Lung (tissue), 12 donors: Measurements from ENCODE around the gene CSTPP1. TPM values are rescaled to one million over a fixed set of nuclear protein-coding genes. Genes with fewer than 3 reads are reported as not detected.

ENCODE experiments used
- ATAC-seq: fragments of 200-7000 bp; cut with Tn5 transposase; one replicate; pipeline ENCODE4 v1.9.1; 2020; ENCODE audit warnings: moderate number of reproducible peaks; ENCODE audit not compliant: insufficient read depth, low FRiP score
- DNase-seq, 3 donors: peaks; one replicate each; pipeline ENCODE4 v3.0.0-alpha.2; 2013 to 2017
- H3K27ac ChIP-seq, 2 donors: one replicate each; pipeline ENCODE4 v1.5.1; 2013; ENCODE audit warnings: mild to moderate bottlenecking in 2 of 2, moderate library complexity in 2 of 2, control low read depth in 1 of 2, inconsistent platforms in 1 of 2, low read depth in 1 of 2, low read length in 1 of 2
- H3K27me3 ChIP-seq, 3 donors: one replicate each; pipeline ENCODE4 v1.5.1; 2013; ENCODE audit warnings: low read length in 2 of 3; ENCODE audit not compliant: control insufficient read depth in 3 of 3, insufficient read depth in 3 of 3
- H3K36me3 ChIP-seq, 4 donors: one replicate each; pipeline ENCODE4 v1.5.1; 2013; ENCODE audit warnings: low read length in 4 of 4, mild to moderate bottlenecking in 1 of 4, moderate library complexity in 1 of 4; ENCODE audit not compliant: control insufficient read depth in 4 of 4, insufficient read depth in 4 of 4
- H3K4me1 ChIP-seq, 5 donors: one replicate each; pipeline ENCODE4 v1.5.1; 2013; ENCODE audit warnings: low read length in 5 of 5, mild to moderate bottlenecking in 2 of 5, moderate library complexity in 1 of 5; ENCODE audit not compliant: control insufficient read depth in 5 of 5, insufficient read depth in 5 of 5
- H3K4me3 ChIP-seq: one replicate; pipeline ENCODE4 v1.5.1; 2013; ENCODE audit warnings: mild to moderate bottlenecking, control low read depth, moderate library complexity
- H3K9ac ChIP-seq, 2 donors: one replicate each; pipeline ENCODE4 v1.5.1; 2013; ENCODE audit warnings: low read length in 2 of 2, control low read depth in 1 of 2; ENCODE audit not compliant: insufficient read depth in 1 of 2
- H3K9me3 ChIP-seq, 4 donors: one replicate each; pipeline ENCODE4 v1.5.1; 2013; ENCODE audit warnings: low read length in 3 of 4, mild to moderate bottlenecking in 1 of 4, moderate library complexity in 1 of 4; ENCODE audit not compliant: control insufficient read depth in 4 of 4, insufficient read depth in 3 of 4
- WGBS, 2 donors: extraction: QIAGEN DNeasy Blood & Tissue Kit; methylation state at CpG; one replicate each; pipeline ENCODE4 v1.1.7; 2013; 5-methylcytosine and 5-hydroxymethylcytosine counted together
- polyA plus RNA-seq, 2 donors: library from polyadenylated mRNA; stranded (reverse); fragments of 200-250 nt; gene quantifications; one replicate each; pipeline ENCODE4 v1.2.1, GENCODE V29; 2013
- total RNA-seq, 2 donors: library from RNA; depleted of rRNA in 1 of 2; stranded (reverse); fragments of >200 nt in 1 of 2; gene quantifications; one replicate each; pipeline ENCODE4 v1.2.1, GENCODE V29; 2014 to 2021
- TF ChIP-seq, protein P1 (sequence below): IDR thresholded peaks from 2 replicates; pipeline ENCODE4 v1.5.1; 2012; ENCODE audit warnings: mild to moderate bottlenecking; ENCODE audit errors: control extremely low read depth, extremely low read depth
- donor health status: control.
- donor health status: control.
- donor health status: Bipolar disorder and iron deficiency.
- donor health status: healthy.
- donor health status: DM: yes; HTN: yes; CAD: no.

The CSTPP1 gene
- total and polyA plus RNA-seq, 4 donors: 26.0 to 45.8 (median 34.4) TPM

GRCh38 chr11:47181271-47181670 is 244.7 kb downstream of the CSTPP1 start:
- WGBS, 2 donors: 92 to 96% methylated on average over 6 of the region's 6 CpGs
- peaks cover 0 to 16% (median 6%) of the 10 kb centered on the region in 4 donors for H3K36me3 ChIP-seq
- no peak for DNase-seq
- no peak overlapping the region for H3K27ac ChIP-seq
- no peaks in the 10 kb centered on the region for H3K9me3 ChIP-seq
- no peak for ATAC-seq
- H3K9ac ChIP-seq: no peak overlapping the region
- no peaks in the 10 kb centered on the region for H3K27me3 ChIP-seq
- peaks cover 0 to 21% (median 9%) of the 10 kb centered on the region in 5 donors for H3K4me1 ChIP-seq
- H3K4me3 ChIP-seq: no peak overlapping the region
- TF ChIP-seq, protein P1, sequence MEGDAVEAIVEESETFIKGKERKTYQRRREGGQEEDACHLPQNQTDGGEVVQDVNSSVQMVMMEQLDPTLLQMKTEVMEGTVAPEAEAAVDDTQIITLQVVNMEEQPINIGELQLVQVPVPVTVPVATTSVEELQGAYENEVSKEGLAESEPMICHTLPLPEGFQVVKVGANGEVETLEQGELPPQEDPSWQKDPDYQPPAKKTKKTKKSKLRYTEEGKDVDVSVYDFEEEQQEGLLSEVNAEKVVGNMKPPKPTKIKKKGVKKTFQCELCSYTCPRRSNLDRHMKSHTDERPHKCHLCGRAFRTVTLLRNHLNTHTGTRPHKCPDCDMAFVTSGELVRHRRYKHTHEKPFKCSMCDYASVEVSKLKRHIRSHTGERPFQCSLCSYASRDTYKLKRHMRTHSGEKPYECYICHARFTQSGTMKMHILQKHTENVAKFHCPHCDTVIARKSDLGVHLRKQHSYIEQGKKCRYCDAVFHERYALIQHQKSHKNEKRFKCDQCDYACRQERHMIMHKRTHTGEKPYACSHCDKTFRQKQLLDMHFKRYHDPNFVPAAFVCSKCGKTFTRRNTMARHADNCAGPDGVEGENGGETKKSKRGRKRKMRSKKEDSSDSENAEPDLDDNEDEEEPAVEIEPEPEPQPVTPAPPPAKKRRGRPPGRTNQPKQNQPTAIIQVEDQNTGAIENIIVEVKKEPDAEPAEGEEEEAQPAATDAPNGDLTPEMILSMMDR: no peak

- TF ChIP-seq, protein P1: no peak
- no peaks in the 10 kb centered on the region for H3K9me3 ChIP-seq
- DNase-seq (no peak), ATAC-seq (no peak)
- H3K36me3 ChIP-seq: peaks cover 0 to 16% (median 6%) of the 10 kb centered on the region in 4 donors
- no peak overlapping the region for H3K4me3 ChIP-seq
- 96 to 98% methylated on average over 17 of the region's 17 CpGs for WGBS, 2 donors
- peak overlapping the region in 1 of 2 donors; percentile 98 for H3K27ac ChIP-seq
- no peaks in the 10 kb centered on the region for H3K27me3 ChIP-seq
- peaks cover 0 to 26% (median 10%) of the 10 kb centered on the region in 5 donors for H3K4me1 ChIP-seq
- H3K9ac ChIP-seq: no peak overlapping the region
Measured at GRCh38 chr11:47182380-47182779, 245.8 kb downstream of the CSTPP1 start.

GRCh38 chr11:47183031-47183856 is 246.7 kb downstream of the CSTPP1 start:
- H3K27ac ChIP-seq: peak overlapping the region in 1 of 2 donors; percentile 98
- H3K36me3 ChIP-seq: peaks cover 0 to 15% (median 5%) of the 10 kb centered on the region in 4 donors
- ATAC-seq: no peak
- no peak overlapping the region for H3K4me3 ChIP-seq
- H3K27me3 ChIP-seq: no peaks in the 10 kb centered on the region
- TF ChIP-seq, protein P1: no peak
- no peaks in the 10 kb centered on the region for H3K9me3 ChIP-seq
- H3K9ac ChIP-seq: no peak overlapping the region
- peaks cover 2 to 27% (median 5%) of the 10 kb centered on the region in 5 donors for H3K4me1 ChIP-seq
- no peak for DNase-seq
- WGBS, 2 donors: 92 to 95% methylated on average over 25 of the region's 25 CpGs
